HG03469 (cell line): Measurements from ENCODE around the gene COA1.
"Not testable (repeated sequence)": the region's sequence is repeated elsewhere in the genome, so short reads cannot be mapped to it uniquely, and the experiment has no call there.

Source experiments
- ATAC-seq: cut with Tn5 transposase; IDR thresholded peaks from one replicate; pipeline ENCODE4 v1.9.1; 2021; ENCODE audit warnings: mild to moderate bottlenecking, moderate library complexity, moderate number of reproducible peaks; ENCODE audit not compliant: unreplicated experiment

COA1 gene

GRCh38 chr7:43693687-43694398 is 35.5 kb downstream of the COA1 start:
- no peak for ATAC-seq

- ATAC-seq = no peak
Observed at GRCh38 chr7:43692582-43693373, 36.5 kb downstream of the COA1 start.

- no peak for ATAC-seq
Observed at GRCh38 chr7:43691611-43692010, 37.7 kb downstream of the COA1 start.

- no peak for ATAC-seq
Observed at GRCh38 chr7:43689115-43689514, 40.2 kb downstream of the COA1 start.

- not testable (repeated sequence) for ATAC-seq
Observed at GRCh38 chr7:43687866-43688265, 41.5 kb downstream of the COA1 start.

- ATAC-seq = no peak
Observed at GRCh38 chr7:43686991-43687390, 42.3 kb downstream of the COA1 start.

- no peak for ATAC-seq
Observed at GRCh38 chr7:43680736-43681135, 48.6 kb downstream of the COA1 start.

- ATAC-seq = no peak
Observed at GRCh38 chr7:43679210-43680068, 49.9 kb downstream of the COA1 start.

- no peak for ATAC-seq
Observed at GRCh38 chr7:43678315-43678714, 51.0 kb downstream of the COA1 start.

GRCh38 chr7:43677864-43678263 is 51.5 kb downstream of the COA1 start:
- ATAC-seq = no peak

GRCh38 chr7:43674559-43675436 is 54.5 kb downstream of the COA1 start:
- ATAC-seq = no peak

GRCh38 chr7:43673243-43673976 is 55.9 kb downstream of the COA1 start:
- ATAC-seq = not testable (repeated sequence)

- ATAC-seq = no peak
Observed at GRCh38 chr7:43671521-43671920, 57.8 kb downstream of the COA1 start.

GRCh38 chr7:43669286-43670081 is 59.8 kb downstream of the COA1 start:
- no peak for ATAC-seq

- ATAC-seq = no peak
Observed at GRCh38 chr7:43668035-43668434, 61.3 kb downstream of the COA1 start.

- no peak for ATAC-seq
Observed at GRCh38 chr7:43666938-43667337, 62.4 kb downstream of the COA1 start.

GRCh38 chr7:43664681-43665080 is 64.6 kb downstream of the COA1 start:
- no peak for ATAC-seq

- no peak for ATAC-seq
Observed at GRCh38 chr7:43660141-43660540, 69.2 kb downstream of the COA1 start.

- no peak for ATAC-seq
Observed at GRCh38 chr7:43659549-43659896, 69.8 kb downstream of the COA1 start.
